ENCODE measurements around the gene ANK2. TPM values are rescaled to one million over a fixed set of nuclear protein-coding genes. Genes with fewer than 3 reads are reported as not detected.

The ANK2 gene
- total and polyA plus RNA-seq, 2 of the 13 experiments (the other 11 are each of a cell fraction or from before 2014, with no cell fraction given), result 2.7 to 15.1 TPM

- H4K20me1 ChIP-seq (ENCODE audit: insufficient read depth, low read length), result no peaks in the 10 kb centered on the region
- H3K4me1 ChIP-seq (ENCODE audit: insufficient read depth, low read length), result no peaks in the 10 kb centered on the region
- DNase-seq (ENCODE audit: low spot score) (no peak), FAIRE-seq (no peak), ATAC-seq (no peak)
- no peak overlapping the region for H3K4me2 ChIP-seq (ENCODE audit: low read depth, low read length)
- no peak overlapping the region for H3K27ac ChIP-seq (ENCODE audit: extremely low read length, insufficient read depth, low read length)
- ChIA-PET POLR2A (no interaction called here), CTCF (ENCODE audit: low intra/inter-chr PET ratio, low total read pairs) (no interaction called here)
- BruUV-seq (replicated peaks), result no TSS peak
- intact Hi-C loops (cut with micrococcal nuclease; ENCODE audit: unreplicated experiment) (no loop called here), in situ Hi-C loops (cut with HindIII; ENCODE audit: extremely low pct_ligation_motif_present, low pct_unique_long_range_greater_than_20kb) (no loop called here)
- H3K27me3 ChIP-seq (ENCODE audit: control insufficient read depth in 1 of 2, insufficient read depth in 2 of 2, low read length in 2 of 2), result no peaks in the 10 kb centered on the region
- TF ChIP-seq SSRP1 (CRISPR knock-in tag; IDR thresholded peaks at IDR 0.05) (no peak), GRHL1 (CRISPR knock-in tag; conservative IDR thresholded peaks at IDR 0.05) (no peak), BATF2 (CRISPR knock-in tag; IDR thresholded peaks at IDR 0.05) (no peak), PHF20 (CRISPR knock-in tag; IDR thresholded peaks at IDR 0.05) (no peak), AKAP8 (CRISPR knock-in tag; IDR thresholded peaks at IDR 0.05) (no peak), CHD2 (IDR thresholded peaks at IDR 0.05; ENCODE audit: low read depth, low read length) (no peak), CEBPG (CRISPR knock-in tag; IDR thresholded peaks at IDR 0.05) (no peak), EZH2 (conservative IDR thresholded peaks at IDR 0.05; ENCODE audit: low read depth, low read length) (no peak), ZBTB10 (CRISPR knock-in tag; IDR thresholded peaks at IDR 0.05; ENCODE audit: borderline replicate concordance) (no peak), ZNF672 (CRISPR knock-in tag; IDR thresholded peaks at IDR 0.05) (no peak), SRSF4 (IDR thresholded peaks at IDR 0.05; ENCODE audit: low read depth, low read length, poor library complexity, severe bottlenecking) (no peak)
- H3K4me3 ChIP-seq (replicated peaks in 1 of 3; ENCODE audit: insufficient read depth in 1 of 3, low read depth in 2 of 3, low read length in 3 of 3), result no peak overlapping the region
- H2AFZ ChIP-seq (ENCODE audit: low read length), result no peak overlapping the region
- H3K9me3 ChIP-seq (ENCODE audit: low read length), result no peaks in the 10 kb centered on the region
- no peaks in the 10 kb centered on the region for H3K36me3 ChIP-seq (replicated peaks in 1 of 2; ENCODE audit: control insufficient read depth in 1 of 2, insufficient read depth in 2 of 2, low read length in 2 of 2)
- no peak overlapping the region for H3K9ac ChIP-seq (ENCODE audit: insufficient read depth, low read depth, low read length)
- H3K79me2 ChIP-seq (ENCODE audit: insufficient read depth, low read length), result no peaks in the 10 kb centered on the region
- 88% methylated on average over 2 of the region's 2 CpGs for WGBS (ENCODE audit: low lambda C conversion rate)
Measured at GRCh38 chr4:113223001-113223400, 173.5 kb downstream of the ANK2 start.
